H1 (cell line): ENCODE measurements around the gene ORC5. TPM values are rescaled to one million over a fixed set of nuclear protein-coding genes. Genes with fewer than 3 reads are reported as not detected.

ENCODE experiments used
- EZH2 ChIP-seq: fragments of 200-600 bp; sonication (generic); IDR thresholded peaks from 2 replicates; pipeline ENCODE4 v1.7.1; 2012; ENCODE audit warnings: low read depth, mild to moderate bottlenecking, moderate library complexity, low read length, inconsistent platforms; ENCODE audit not compliant: severe bottlenecking
- SIX5 ChIP-seq: IDR thresholded peaks from 2 replicates; pipeline ENCODE4 v1.6.1; 2011; ENCODE audit warnings: mild to moderate bottlenecking, low read depth, low read length
- ZNF274 ChIP-seq: IDR thresholded peaks from 2 replicates; pipeline ENCODE4 v1.7.0; 2012; ENCODE audit warnings: low read length, borderline replicate concordance; ENCODE audit errors: extremely low read depth
- polyA plus RNA-seq, 7 experiments: library from polyadenylated mRNA; depleted of rRNA in 3 of 7; stranded (reverse) in 5 of 7; unstranded in 2 of 7; fragments of >200 nt in 5 of 7; fragments of 200-250 nt in 2 of 7; gene quantifications; 1 replicate in 5 of 7; 2 replicates in 1 of 7; 4 replicates in 1 of 7; pipeline versions ENCODE4 v1.2.1 to v1.2.3, GENCODE V29; 2011 to 2013; ENCODE audit warnings: missing spikeins in 2 of 7, mixed read lengths in 2 of 7
- total RNA-seq: library from RNA; stranded (reverse); fragmentation: NEBNext Ultra II Directional; extraction: Animal tissue kit (Norgen Biotek cat#: 25700); gene quantifications from 2 replicates; pipeline ENCODE4 v1.2.1, GENCODE V29; 2021

ORC5 gene
- total and polyA plus RNA-seq, 2 of the 8 experiments (the other 6 are each of a cell fraction or from before 2014, with no cell fraction given): 7.7 to 19.9 TPM

DNA sequence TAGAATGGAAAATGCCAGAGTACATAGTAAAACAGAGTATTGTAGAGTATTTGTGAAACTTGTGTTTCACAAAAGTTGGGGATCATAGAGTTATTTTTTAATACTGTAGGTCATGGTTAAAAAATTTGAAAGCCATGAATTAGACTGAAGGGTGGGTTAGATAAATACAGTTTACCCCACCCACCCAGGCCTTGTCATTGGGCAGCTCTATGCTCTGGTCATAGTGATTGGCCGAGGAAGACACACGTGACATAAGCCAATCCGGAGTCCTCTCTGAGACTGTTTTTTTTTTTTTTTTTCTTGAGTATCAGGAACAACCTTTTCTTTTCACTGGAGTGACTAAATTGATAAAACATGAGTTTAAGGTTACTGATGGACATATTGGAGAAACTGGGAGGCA is 33.3 kb upstream of the ORC5 start (continued):
- TF ChIP-seq ZNF274 (no peak), EZH2 (no peak), SIX5 (no peak)
- TF ChIP-seq, all 59 proteins: peak for 0
